H1 (cell line): Measurements from ENCODE around the gene MARCKS. TPM values are rescaled to one million over a fixed set of nuclear protein-coding genes. Genes with fewer than 3 reads are reported as not detected.

Source experiments
- BACH1 ChIP-seq: IDR thresholded peaks from 2 replicates; pipeline ENCODE4 v1.6.1; 2012; ENCODE audit warnings: low read length, improper control_type of control experiment
- BRCA1 ChIP-seq: IDR thresholded peaks from 2 replicates; pipeline ENCODE4 v1.6.1; 2012; ENCODE audit warnings: low read depth, low read length, improper control_type of control experiment
- CHD1 ChIP-seq: IDR thresholded peaks from 2 replicates; pipeline ENCODE4 v1.6.1; 2012; ENCODE audit warnings: low read depth, low read length, improper control_type of control experiment
- CTCF ChIP-seq, 3 experiments: IDR thresholded peaks; 1 replicate in 2 of 3; 2 replicates in 1 of 3; pipeline versions ENCODE4 v1.5.1 to v1.6.1; 2011; ENCODE audit warnings: low read length in 3 of 3, mild to moderate bottlenecking in 3 of 3, inconsistent platforms in 2 of 3, low read depth in 1 of 3, moderate library complexity in 1 of 3; ENCODE audit not compliant: insufficient read depth in 1 of 3; ENCODE audit errors: control extremely low read depth in 1 of 3
- EGR1 ChIP-seq: IDR thresholded peaks from 2 replicates; pipeline ENCODE4 v1.6.1; 2011; ENCODE audit warnings: low read depth, low read length, borderline replicate concordance
- EZH2 ChIP-seq: fragments of 200-600 bp; sonication (generic); IDR thresholded peaks from 2 replicates; pipeline ENCODE4 v1.7.1; 2012; ENCODE audit warnings: low read depth, mild to moderate bottlenecking, moderate library complexity, low read length, inconsistent platforms; ENCODE audit not compliant: severe bottlenecking
- polyA plus RNA-seq, 7 experiments: library from polyadenylated mRNA; depleted of rRNA in 3 of 7; stranded (reverse) in 5 of 7; unstranded in 2 of 7; fragments of >200 nt in 5 of 7; fragments of 200-250 nt in 2 of 7; gene quantifications; 1 replicate in 5 of 7; 2 replicates in 1 of 7; 4 replicates in 1 of 7; pipeline versions ENCODE4 v1.2.1 to v1.2.3, GENCODE V29; 2011 to 2013; ENCODE audit warnings: missing spikeins in 2 of 7, mixed read lengths in 2 of 7
- total RNA-seq: library from RNA; stranded (reverse); fragmentation: NEBNext Ultra II Directional; extraction: Animal tissue kit (Norgen Biotek cat#: 25700); gene quantifications from 2 replicates; pipeline ENCODE4 v1.2.1, GENCODE V29; 2021

The MARCKS gene
- total and polyA plus RNA-seq, 2 of the 8 experiments (the other 6 are each of a cell fraction or from before 2014, with no cell fraction given): 26.6 to 111 TPM

GRCh38 chr6:113886512-113886911, 29.4 kb downstream of the MARCKS start (continued):
- TF ChIP-seq CTCF (IDR thresholded peaks at IDR 0.05; ENCODE audit: control extremely low read depth in 1 of 3, insufficient read depth in 1 of 3, low read depth in 1 of 3, low read length in 3 of 3): no peak
- TF ChIP-seq EZH2: no peak
- no peak for TF ChIP-seq BRCA1
- TF ChIP-seq BACH1: no peak
- TF ChIP-seq EGR1: no peak
- no peak for TF ChIP-seq CHD1
